H54 (cell line): ENCODE results near the gene OTOA.
"Not testable (repeated sequence)": the region's sequence is repeated elsewhere in the genome, so short reads cannot be mapped to it uniquely, and the experiment has no call there.

ENCODE experiments used
- DNase-seq: peaks from one replicate; pipeline ENCODE4 v3.0.0; 2011; ENCODE audit warnings: low spot score, mixed read lengths; ENCODE audit not compliant: insufficient read length
- FAIRE-seq: peaks from 3 replicates; lab custom pipeline; 2011; peaks lifted over from hg19 to GRCh38; lab: Jason Lieb, UNC
- POLR2A ChIP-seq: IDR thresholded peaks from 2 replicates; pipeline ENCODE4 v1.6.1; 2011; ENCODE audit warnings: low read depth, mild to moderate bottlenecking, low read length

The OTOA gene

GRCh38 chr16:21708533-21709115 lies 44.9 kb downstream of the OTOA start:
- FAIRE-seq (no peak), DNase-seq (peak; percentile 35)
- no peak for TF ChIP-seq POLR2A

GRCh38 chr16:21710938-21711337 lies 47.2 kb downstream of the OTOA start:
- no peak for TF ChIP-seq POLR2A
- DNase-seq (no peak), FAIRE-seq (no peak)

DNA sequence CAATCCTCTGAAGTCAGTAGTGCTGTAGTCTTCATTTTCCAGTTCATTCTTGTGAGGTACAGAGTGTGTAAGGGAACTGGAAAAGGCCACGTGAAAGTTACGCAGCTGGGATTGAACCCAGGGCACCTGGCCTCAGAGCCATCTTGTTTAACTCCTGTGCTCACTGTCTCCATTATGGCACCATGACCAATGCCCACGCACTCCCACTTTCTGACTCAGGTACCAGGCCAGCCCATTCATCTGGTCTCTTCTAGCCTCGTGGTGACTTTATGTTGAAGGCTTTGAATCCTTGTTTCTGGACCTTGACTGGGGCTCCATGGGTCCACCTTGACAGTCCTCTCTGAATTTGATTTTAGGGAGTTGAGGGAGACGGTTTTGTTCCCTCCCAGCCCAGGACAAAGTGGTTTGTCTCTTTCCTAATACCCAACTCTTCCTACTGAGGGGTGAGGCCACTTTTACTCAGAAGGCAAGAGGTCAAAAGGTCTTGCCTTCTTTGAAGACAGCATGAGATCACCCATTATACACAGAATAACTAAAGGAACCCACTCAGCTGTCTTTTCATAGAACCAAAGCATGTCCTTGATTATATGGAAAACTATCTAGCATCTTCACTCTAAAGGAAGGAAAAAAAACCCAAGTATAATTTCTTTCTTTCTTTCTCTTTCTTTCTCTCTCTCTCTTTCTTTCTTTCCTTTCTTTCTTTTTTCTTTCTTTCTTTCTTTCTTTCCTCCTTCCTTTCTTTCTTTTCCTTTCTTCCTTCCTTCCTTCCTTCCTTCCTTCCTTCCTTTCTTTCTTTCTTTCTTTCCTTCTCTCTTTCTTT lies 50.0 kb downstream of the OTOA start:
- DNase-seq (no peak), FAIRE-seq (no peak)
- TF ChIP-seq POLR2A = no peak

GRCh38 chr16:21714369-21714618 lies 50.5 kb downstream of the OTOA start:
- not testable (repeated sequence) for FAIRE-seq, DNase-seq

- no peak for TF ChIP-seq POLR2A
- FAIRE-seq (no peak), DNase-seq (no peak)
These were observed 53.8 kb downstream of the OTOA start for GRCh38 chr16:21717608-21718007.

DNA sequence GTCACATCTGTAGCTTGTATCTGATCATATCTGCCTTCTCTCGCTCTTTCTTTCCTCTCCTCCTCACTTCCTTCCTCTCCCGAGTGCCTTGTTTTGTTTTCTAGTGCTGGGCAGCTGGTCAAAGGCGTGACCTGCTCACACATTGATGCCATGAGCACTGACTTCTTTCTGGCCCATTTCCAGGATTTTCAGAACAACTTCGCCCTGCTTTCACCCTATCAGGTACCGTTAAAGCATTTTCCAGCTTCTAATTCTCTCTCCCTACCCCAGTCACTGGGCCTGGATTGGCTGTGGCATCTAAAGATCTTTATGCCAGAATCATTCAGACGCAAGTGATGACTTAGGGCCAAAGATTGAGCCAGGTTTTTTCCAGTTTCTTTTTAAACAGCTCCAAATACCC lies 55.5 kb downstream of the OTOA start:
- TF ChIP-seq POLR2A = no peak
- FAIRE-seq (no peak), DNase-seq (no peak)

- no peak for DNase-seq
- no peak for TF ChIP-seq POLR2A
- no peak for FAIRE-seq
These were observed 56.8 kb downstream of the OTOA start for GRCh38 chr16:21720533-21720932.

- FAIRE-seq = no peak
- no peak for TF ChIP-seq POLR2A
These were observed 59.1 kb downstream of the OTOA start for GRCh38 chr16:21722771-21723455.

GRCh38 chr16:21723532-21723931 lies 59.8 kb downstream of the OTOA start:
- TF ChIP-seq POLR2A = no peak
- DNase-seq (no peak), FAIRE-seq (no peak)

More at GRCh38 chr16:21722771-21723455, 59.1 kb downstream of the OTOA start:
- DNase-seq = no peak

GRCh38 chr16:21727344-21727743 lies 63.6 kb downstream of the OTOA start:
- DNase-seq = no peak
- TF ChIP-seq POLR2A = no peak
- no peak for FAIRE-seq

GRCh38 chr16:21731233-21731632 lies 67.5 kb downstream of the OTOA start:
- not testable (repeated sequence) for DNase-seq, FAIRE-seq

DNA sequence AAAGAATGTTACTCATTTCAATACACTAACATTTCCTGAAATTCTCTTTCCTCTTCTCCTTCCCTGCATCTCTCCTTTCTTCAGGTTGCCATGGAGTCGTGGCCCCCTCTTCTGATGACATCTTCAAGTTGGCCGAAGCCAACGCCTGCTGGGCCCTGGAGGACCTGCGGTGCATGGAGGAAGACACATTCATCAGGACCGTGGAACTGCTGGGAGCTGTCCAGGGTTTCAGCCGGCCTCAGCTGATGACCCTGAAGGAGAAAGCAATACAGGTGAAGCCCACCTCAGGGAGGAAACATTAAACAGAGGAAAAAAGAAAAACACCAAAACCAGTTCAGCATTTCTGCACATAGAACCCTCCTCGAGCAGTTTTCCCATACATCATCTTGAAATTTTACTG lies 76.9 kb downstream of the OTOA start:
- not testable (repeated sequence) for FAIRE-seq, DNase-seq

DNA sequence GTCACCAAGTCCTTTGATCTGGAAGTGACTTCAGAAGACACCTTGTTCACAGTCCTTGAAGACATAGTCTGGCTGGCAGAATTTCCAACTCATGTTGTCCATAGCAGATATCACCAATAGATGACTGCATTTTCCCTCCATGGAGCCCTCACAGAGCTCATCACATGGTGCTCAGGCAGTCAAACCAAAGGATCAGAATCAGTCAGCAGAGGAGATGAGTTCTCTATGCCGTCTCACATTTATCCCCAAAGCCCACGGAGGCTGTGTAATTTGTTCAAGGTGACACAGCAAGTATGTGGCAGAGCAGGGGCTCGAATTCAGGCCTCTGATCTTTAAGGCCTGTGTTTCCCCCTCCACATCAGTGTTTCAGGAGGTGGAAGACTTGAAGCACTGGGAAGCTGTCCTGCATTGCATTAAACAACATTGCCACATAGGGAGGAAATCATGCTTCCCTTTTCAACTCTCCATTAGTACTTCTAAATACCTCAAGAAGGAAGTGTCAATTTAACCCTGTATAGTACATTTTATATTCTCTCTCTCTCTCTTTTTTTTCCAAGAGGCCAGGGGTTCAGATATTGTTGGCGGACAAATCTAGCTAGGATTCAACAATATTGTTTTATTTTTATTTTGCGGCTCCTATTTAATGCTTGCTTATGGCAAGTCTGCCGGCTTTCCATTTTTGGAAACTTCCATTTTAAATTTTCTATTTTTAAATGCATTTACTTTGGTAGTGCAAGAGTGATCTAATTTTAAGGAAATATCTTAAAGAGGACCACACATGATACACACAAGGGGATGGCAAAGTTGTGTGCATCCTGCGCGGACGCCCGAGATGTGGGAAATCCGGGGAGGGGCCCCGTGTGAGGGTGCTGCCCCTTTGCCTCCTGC lies 92.7 kb downstream of the OTOA start:
- DNase-seq, FAIRE-seq: not testable (repeated sequence)

DNA sequence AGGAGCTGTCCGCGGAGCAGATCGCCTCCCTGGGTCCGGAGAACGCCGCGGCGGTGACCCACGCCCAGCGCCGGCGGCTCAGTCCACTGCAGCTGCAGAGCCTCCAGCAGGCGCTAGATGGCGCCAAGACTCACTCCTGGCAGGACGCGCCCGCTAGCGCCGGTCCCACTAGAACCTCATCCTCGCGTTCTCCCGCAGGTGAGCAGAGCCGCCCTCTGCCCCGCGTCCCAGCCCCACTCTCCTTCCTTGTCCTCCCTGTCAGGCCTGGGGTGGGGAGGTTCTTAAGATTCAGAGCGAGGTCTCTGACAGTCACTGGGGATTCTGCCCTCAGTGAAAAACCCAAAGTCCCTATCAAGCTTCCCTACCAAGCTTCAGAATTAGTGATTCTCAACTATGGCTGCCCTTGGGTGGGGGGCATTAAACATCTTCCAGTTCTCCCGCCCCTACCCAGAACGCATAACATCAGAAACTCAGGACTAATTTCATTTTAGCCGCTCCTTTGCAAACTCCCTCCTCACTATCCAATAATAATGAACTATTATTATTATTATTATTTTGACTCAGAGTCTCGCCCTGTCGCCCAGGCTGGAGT lies 93.4 kb downstream of the OTOA start:
- FAIRE-seq = not testable (repeated sequence)

DNA sequence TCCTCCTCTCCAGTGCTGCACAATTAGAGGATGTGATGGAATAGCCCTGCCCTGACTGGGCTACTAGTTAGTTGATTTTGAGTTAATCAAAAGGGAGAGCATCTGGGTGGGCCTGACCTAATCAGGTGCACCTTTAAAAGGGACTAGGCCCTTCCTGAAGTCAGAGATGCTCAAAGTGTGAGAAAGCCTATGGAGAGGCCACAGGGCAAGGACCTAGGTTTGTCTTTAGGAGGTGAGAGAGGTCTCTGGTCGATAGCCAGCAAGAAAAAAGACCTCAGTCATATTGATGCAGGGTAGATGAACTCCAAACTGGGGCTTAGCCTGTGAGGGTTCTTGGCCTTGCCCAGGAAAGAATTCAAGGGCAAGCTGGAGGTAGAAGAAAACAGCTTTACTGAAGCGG lies 104.5 kb downstream of the OTOA start:
- not testable (repeated sequence) for DNase-seq, FAIRE-seq

More for the DNA sequence above, 93.4 kb downstream of the OTOA start:
- DNase-seq = not testable (repeated sequence)

DNA sequence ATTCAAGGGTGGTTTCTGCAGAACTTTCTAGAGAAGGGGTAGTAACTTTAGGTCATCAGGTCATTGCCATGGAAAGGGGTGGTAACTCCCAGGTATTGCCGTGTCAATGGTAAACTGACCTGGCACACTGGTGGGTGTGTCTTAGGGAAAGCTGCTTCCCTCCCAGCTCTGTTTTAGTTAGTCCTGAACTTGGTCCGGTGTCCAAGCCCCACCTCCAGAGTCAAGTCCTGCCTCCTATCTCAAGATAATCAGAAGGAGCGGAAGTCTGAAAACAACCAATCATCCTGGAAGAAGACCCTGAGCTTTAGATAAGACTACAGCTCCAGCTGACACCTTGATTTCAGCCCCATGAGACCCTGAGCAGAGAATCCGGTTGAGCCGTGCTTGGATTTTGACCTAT lies 105.0 kb downstream of the OTOA start:
- not testable (repeated sequence) for FAIRE-seq

DNA sequence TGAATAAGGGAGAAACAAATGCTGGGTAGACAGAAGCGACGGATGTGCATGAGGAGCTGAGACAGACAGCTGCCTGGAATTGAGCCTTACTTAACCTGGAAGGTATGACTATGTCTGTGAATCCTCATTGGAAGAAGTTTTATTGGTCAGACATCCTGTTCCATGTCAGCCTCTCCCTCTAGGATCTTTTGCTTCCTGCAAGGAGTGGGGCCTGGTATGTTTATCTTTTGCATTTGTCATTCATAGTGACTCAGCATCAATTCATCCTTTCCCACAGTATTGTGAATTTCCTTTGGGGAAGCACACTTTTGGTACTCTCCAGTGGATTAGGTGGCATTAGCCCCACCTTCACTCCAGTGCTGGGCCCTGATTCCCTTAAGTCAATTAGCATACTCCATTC lies 105.5 kb downstream of the OTOA start:
- DNase-seq = not testable (repeated sequence)
- peak; percentile 81 for FAIRE-seq

More for the DNA sequence above, 105.0 kb downstream of the OTOA start:
- DNase-seq = not testable (repeated sequence)

- DNase-seq = not testable (repeated sequence)
- peak; percentile 11 for FAIRE-seq
These were observed 106.8 kb downstream of the OTOA start for GRCh38 chr16:21770584-21770983.
